UCSD-AML1 (cell line): ENCODE measurements around the gene APOH.
A peak's percentile ranks its signal among the peaks of the same experiment; 100 is the strongest.

ENCODE experiments used
- DNase-seq: peaks from one replicate; lab custom pipeline; 2025; ENCODE audit not compliant: unreplicated experiment; lab: John Stamatoyannopoulos, UW

APOH gene

DNA sequence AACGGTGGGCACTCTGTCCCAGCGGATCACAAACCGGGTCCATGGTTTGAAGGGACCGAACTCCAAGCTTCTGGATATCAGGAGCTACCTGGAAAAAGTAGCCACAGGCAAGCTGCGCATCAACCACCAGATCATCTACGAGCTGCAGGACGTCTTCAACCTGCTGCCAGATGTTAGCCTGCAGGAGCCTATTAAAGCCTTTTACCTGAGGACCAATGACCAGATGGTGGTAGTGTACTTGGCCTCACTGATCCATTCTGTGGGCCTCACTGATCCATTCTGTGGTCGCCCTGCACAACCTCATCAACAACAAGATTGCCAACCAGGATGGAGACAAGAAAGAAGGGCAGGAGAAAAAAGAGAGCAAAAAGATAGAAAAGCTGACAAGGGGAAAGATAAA lies 31.0 kb downstream of the APOH start:
- no peak for DNase-seq

DNA sequence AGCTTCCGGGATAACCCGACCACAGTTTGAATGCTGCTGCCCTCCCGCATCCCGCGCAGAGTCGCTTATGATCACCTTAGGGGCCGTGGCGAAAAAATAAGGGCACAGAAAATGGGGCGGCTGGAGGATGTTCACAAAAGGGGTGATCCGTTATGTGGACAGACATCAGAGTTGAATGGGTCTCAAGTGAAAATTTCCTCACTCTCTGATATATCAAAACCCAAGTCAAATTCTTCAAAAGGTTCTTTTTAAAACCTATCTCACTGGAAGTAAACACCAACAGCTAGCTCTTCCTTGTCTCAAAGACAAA lies 36.9 kb downstream of the APOH start:
- DNase-seq: no peak

GRCh38 chr17:66191593-66192377 lies 37.4 kb downstream of the APOH start, which contains the start of gene CEP112:
TSS of gene CEP112 (minus strand) at chr17:66192133.
- DNase-seq: peak; percentile 72

DNA sequence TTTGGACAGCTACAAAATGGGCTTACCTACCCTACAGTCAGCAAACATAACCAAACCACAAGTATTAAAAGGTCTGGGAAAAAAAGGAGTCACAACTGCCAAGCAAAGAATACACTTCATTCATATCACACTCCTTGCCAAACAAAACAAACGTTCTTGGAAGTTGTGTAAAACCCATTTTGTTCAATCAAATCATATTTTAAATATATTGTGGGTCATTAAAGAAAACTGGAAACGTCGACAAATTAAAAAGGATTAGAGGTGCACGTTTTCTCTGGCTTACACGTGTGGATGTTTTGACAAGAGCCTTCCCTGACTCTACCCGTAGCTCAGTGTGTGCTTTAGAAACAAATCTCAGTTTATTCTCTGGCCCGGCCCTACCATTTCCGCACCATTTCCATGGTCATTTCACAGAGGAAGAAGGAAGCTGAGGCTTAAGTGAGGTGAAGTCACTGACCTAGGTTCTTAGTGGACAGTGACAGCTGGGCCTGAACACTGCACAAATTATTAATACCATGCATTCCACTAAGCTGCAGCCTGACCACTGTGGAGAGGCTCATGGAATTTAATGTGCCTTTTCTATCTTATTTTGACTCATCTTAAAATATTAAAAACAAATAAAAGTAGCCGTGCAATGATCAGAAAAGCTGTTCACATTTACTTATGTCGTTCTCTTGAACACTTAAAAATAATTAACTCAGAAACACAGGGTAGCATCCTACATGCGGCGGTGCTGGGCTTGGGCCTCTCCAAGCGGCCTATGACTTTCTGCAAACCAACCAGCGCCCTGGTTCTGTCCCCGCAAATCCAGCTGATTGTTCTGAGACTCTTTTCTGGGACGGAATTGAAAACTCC lies 38.2 kb downstream of the APOH start:
- no peak for DNase-seq

DNA sequence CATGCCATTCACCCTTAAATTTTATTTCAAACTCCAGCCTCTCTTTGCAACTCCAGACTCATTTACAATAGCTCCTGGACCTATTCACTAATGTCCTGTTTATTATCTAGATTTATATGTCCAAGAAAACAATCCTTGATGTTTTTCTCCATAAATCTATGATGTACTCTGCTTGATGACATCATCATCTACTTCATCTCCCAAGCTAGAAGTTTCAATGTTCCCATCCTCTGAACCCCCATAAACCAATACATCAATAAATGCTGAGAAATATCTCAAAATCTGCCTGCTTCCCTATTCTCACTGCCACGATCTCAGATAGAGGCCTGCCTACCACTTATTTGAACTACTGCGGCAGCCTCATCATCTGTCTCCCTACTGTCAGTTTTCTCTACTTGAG lies 41.5 kb downstream of the APOH start:
- no peak for DNase-seq

DNA sequence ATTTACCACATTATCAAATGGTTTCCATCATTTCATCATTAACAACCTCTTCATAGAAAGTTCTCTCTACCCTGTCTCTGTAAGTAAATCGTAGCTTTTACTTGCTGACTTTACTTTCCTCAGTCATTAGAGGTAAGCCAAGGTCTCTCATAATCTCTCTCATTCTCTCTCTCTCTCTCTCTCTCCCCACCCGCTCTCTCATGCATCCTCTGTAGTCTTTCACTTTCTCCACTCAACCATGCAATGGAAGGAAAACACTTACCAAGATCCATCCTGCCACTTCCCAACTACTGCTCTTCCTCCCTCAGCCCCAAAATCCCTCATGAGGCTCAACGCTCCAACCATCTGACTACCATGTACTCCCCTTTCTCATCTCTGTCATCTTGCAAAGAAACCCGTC lies 43.4 kb downstream of the APOH start:
- DNase-seq: no peak

GRCh38 chr17:66184392-66184791 lies 44.8 kb downstream of the APOH start:
- no peak for DNase-seq

DNA sequence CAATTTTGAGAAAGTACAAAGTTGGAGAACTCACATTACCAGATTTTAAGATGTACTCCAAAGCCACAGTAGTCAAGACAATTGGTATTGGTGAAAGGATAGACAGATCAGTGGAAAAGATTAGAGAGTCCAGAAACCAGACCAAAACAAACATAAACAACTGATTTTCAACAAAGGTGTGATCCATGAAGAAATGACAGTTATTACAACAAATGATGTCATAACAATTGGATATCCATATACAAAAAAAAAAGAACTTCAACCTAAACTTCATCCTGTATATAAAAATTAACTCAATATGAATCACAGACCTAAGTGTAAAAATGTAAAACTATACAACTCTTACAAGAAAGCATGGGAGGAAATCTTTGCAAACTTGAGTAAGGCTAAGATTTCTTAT lies 45.7 kb downstream of the APOH start:
- DNase-seq: no peak

GRCh38 chr17:66178642-66179041 lies 50.6 kb downstream of the APOH start:
- no peak for DNase-seq

DNA sequence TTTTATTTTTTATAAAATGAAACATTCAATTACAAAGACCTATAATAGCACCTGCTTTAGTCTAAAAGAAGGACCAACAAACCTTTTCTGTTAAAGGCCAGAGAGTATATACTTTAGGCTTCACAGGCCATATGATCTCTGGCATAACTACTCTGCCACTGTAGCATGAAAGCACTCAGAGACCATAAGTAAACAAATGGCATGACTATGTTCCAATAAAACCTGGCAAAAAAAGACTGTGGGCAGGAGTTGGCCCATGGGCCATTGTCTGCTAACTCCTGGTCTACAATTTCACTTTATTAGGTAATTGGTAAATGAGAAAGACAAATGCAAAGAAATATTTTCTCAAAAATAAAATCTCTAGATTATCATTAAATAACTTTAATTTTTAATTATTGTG lies 52.2 kb downstream of the APOH start:
- DNase-seq: no peak

DNA sequence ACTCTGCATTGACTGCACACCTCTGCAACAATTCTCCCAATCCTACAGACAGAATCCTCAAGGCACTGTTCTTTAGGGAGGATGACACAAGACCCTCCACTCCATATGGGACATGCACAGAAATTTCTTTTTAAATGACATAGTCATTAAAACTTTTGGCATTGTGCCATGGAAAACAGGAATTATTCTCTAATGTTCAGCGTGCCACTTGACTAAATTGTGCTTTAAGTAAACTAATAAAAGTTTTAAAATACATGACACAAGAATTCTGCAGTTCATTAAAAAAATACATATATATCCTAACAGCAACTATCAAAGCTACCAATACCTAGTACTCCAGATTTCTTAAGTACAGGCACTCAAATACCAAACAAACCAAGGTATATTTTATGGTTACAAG lies 53.3 kb downstream of the APOH start:
- DNase-seq: no peak

DNA sequence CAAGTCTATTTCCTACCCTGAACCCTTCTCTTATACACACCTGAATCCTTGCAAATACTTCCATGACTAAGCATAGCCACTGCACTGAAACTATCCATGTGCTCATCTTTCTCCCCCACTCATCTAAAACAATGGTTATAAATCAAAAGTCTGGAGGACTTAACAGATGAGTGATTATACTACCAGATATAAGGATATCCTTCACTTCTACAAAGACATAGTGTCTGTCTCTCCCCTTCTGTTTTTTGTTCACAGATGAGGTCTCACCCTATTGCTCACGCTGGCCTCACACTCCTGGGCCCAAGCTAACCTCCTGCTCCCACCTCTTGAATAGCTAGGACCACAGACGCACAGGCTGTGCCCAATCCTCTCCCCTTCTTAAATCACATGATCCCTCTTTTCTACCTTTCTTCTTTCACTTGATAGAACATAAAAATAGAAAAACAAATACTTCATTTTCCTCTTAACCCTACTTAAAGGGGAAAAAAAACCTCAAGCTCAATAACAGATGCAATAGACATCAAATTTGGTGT lies 56.5 kb downstream of the APOH start:
- DNase-seq: no peak

DNA sequence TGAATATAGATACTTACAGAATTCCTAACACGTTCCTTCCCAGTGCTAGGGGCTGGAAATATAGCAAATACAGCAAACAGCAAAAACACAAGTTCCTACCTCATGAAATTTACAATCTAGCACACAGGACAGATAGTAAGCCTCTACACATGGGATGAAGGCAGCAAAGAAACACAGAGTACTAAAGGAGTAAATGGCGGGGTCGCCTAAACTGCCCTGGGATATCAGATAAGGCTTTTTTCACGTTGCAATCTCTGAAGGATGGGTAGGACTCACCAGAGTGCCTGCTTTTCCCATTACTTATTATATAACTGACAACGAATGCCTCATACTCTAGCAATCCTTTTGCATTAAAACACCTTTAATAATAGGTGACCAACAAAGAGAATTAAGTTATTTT lies 57.1 kb downstream of the APOH start:
- no peak for DNase-seq

DNA sequence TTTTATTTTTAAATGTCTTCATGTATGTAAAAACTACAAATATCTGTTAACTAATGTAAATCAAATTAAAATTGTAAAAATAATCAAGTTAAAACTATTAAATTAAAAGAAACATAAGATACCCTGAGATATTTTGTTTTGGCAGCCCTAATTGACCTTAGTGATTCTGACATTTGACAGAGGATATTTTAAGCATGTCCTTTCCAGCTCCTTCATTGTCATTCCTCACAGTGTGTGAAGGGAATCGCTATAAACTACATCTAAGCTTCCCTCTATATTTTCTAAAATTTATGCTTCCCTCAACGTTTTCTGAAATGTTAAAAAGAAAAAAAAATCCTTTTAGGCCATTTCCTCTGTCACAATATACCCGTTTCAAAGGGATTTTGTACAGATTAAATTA lies 57.5 kb downstream of the APOH start:
- DNase-seq: no peak

- no peak for DNase-seq
Measured at GRCh38 chr17:66171172-66171571, 58.0 kb downstream of the APOH start.

GRCh38 chr17:66169839-66170238 lies 59.4 kb downstream of the APOH start:
- DNase-seq: no peak

GRCh38 chr17:66167189-66167815 lies 61.9 kb downstream of the APOH start:
- no peak for DNase-seq

DNA sequence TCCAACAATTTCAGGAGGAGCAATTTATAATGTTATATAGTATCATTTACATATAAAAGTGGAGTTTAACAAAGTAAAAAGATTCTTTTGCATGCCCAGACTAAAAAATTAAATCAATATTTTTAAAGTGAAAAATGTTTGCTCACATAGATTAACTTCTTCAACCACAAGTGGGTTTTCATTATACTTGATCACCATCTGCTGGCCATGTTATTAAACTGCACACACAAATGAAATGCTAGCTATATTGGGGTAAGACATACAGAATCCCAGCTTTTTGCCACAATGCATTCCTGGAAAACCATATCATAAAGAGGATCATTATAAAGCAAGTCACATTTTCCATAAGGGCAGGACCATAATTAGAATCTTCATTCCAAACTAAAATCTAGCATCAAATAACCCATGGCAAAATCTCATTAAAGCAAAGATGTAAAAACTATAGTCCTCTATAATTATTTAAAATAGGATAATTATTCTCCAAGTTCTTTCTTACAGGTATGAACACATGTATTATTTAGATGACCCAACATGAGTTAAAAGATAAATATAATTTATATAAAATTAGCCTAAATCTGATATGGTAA lies 63.6 kb downstream of the APOH start:
- no peak for DNase-seq
